ENCODE measurements around the gene HOMER2.
A peak's percentile ranks its signal among the peaks of the same experiment; 100 is the strongest.

HOMER2 gene

GRCh38 chr15:82992436-82992998 lies 40.0 kb upstream of the HOMER2 start:
- no peak overlapping the region for H3K4me3 ChIP-seq (ENCODE audit: low read length)
- DNase-seq (ENCODE audit: low read depth): no peak
- no peak for TF ChIP-seq CTCF (conservative IDR thresholded peaks at IDR 0.05; ENCODE audit: low read depth, low read length)

- peak overlapping the region; percentile 85 for H3K4me3 ChIP-seq (ENCODE audit: low read length)
- no peak for TF ChIP-seq CTCF (conservative IDR thresholded peaks at IDR 0.05; ENCODE audit: low read depth, low read length)
- no peak for DNase-seq (ENCODE audit: low read depth)
Measured at GRCh38 chr15:82986442-82986780, 33.9 kb upstream of the HOMER2 start.

GRCh38 chr15:82985688-82986441 lies 33.3 kb upstream of the HOMER2 start, which contains the start of gene RAMAC:
RAMAC (plus strand) TSS chr15:82986210; CDS start chr15:82989019, 2,809 bp downstream.
- peak; percentile 88 for DNase-seq (ENCODE audit: low read depth)
- no peak for TF ChIP-seq CTCF (conservative IDR thresholded peaks at IDR 0.05; ENCODE audit: low read depth, low read length)
- peak within 1 kb of the TSS; percentile 85 for H3K4me3 ChIP-seq (ENCODE audit: low read length)

GRCh38 chr15:82980981-82981380 lies 28.5 kb upstream of the HOMER2 start:
- no peak overlapping the region for H3K4me3 ChIP-seq (ENCODE audit: low read length)
- no peak for TF ChIP-seq CTCF (conservative IDR thresholded peaks at IDR 0.05; ENCODE audit: low read depth, low read length)
- DNase-seq (ENCODE audit: low read depth): no peak

- no peak for TF ChIP-seq CTCF (conservative IDR thresholded peaks at IDR 0.05; ENCODE audit: low read depth, low read length)
- H3K4me3 ChIP-seq (ENCODE audit: low read length): no peak overlapping the region
- DNase-seq (ENCODE audit: low read depth): no peak
Measured at GRCh38 chr15:82979726-82980125, 27.2 kb upstream of the HOMER2 start.

- TF ChIP-seq CTCF (conservative IDR thresholded peaks at IDR 0.05; ENCODE audit: low read depth, low read length): no peak
- H3K4me3 ChIP-seq (ENCODE audit: low read length): no peak overlapping the region
- no peak for DNase-seq (ENCODE audit: low read depth)
Measured at GRCh38 chr15:82978438-82978837, 25.9 kb upstream of the HOMER2 start.

- H3K4me3 ChIP-seq (ENCODE audit: low read length): no peak overlapping the region
- no peak for DNase-seq (ENCODE audit: low read depth)
- no peak for TF ChIP-seq CTCF (conservative IDR thresholded peaks at IDR 0.05; ENCODE audit: low read depth, low read length)
Measured at GRCh38 chr15:82977076-82977475, 24.6 kb upstream of the HOMER2 start.

Data from retinal pigment epithelial cell (primary cell).